CD4-positive, alpha-beta T cell (primary cell): Measurements from ENCODE around the gene GPC5. TPM values are rescaled to one million over a fixed set of nuclear protein-coding genes. Genes with fewer than 3 reads are reported as not detected.

Experiments
- ATAC-seq: fragments of 200-7000 bp; cut with Tn5 transposase; one replicate; pipeline ENCODE4 v1.10.0; 2022; ENCODE audit warnings: mild to moderate bottlenecking; ENCODE audit not compliant: poor library complexity
- CTCF ChIA-PET: fragments of 350-600 bp; sonication (Branson Sonifier 250); formaldehyde crosslinking; loops from one replicate; lab custom pipeline; 2021; ENCODE audit warnings: antibody characterized with exemption, inconsistent platforms; lab: Charles Lee
- POLR2A ChIA-PET: fragments of 350-600 bp; sonication (Branson Sonifier 250); formaldehyde crosslinking; loops from one replicate; lab custom pipeline; 2021; ENCODE audit warnings: antibody characterized with exemption, inconsistent platforms; lab: Charles Lee
- DNase-seq, 14 experiments: peaks; one replicate each; pipeline ENCODE4 v3.0.0-alpha.2; 2013 to 2020; ENCODE audit warnings: mixed read lengths in 2 of 14
- H3K27ac ChIP-seq, 2 donors: one replicate each; pipeline versions ENCODE4 v1.5.1 to v1.7.0; 2013; ENCODE audit warnings: low read length in 2 of 2, low read depth in 1 of 2, mild to moderate bottlenecking in 1 of 2
- H3K27me3 ChIP-seq, 2 experiments: 1 replicate in 1 of 2; 2 replicates in 1 of 2; pipeline versions ENCODE4 v1.6.1 to v1.7.0; 2013; ENCODE audit warnings: low read length in 2 of 2, control low read depth in 1 of 2, mild to moderate bottlenecking in 1 of 2, moderate library complexity in 1 of 2; ENCODE audit not compliant: insufficient read depth in 2 of 2, control insufficient read depth in 1 of 2
- H3K36me3 ChIP-seq: one replicate; pipeline ENCODE4 v1.6.1; 2013; ENCODE audit warnings: low read length, control low read depth; ENCODE audit not compliant: insufficient read depth
- H3K4me1 ChIP-seq: one replicate; pipeline ENCODE4 v1.6.1; 2013; ENCODE audit warnings: low read length, control low read depth; ENCODE audit not compliant: insufficient read depth
- H3K4me3 ChIP-seq: one replicate; pipeline ENCODE4 v1.5.1; 2013; ENCODE audit warnings: mild to moderate bottlenecking, low read length, moderate library complexity
- H3K9me3 ChIP-seq, 2 experiments: 1 replicate in 1 of 2; 2 replicates in 1 of 2; pipeline versions ENCODE4 v1.6.1 to v1.7.0; 2013; ENCODE audit warnings: low read length in 2 of 2, mild to moderate bottlenecking in 2 of 2, control low read depth in 1 of 2, moderate library complexity in 1 of 2; ENCODE audit not compliant: control insufficient read depth in 1 of 2, insufficient read depth in 1 of 2
- H3K27ac Mint-ChIP-seq: one replicate; pipeline ENCODE4 v1.8.0; 2020; ENCODE audit warnings: mixed read lengths
- H3K27me3 Mint-ChIP-seq: one replicate; pipeline ENCODE4 v1.8.0; 2021; ENCODE audit warnings: mixed read lengths
- H3K36me3 Mint-ChIP-seq: one replicate; pipeline ENCODE4 v1.8.0; 2021; ENCODE audit warnings: low read depth, mixed read lengths
- H3K4me1 Mint-ChIP-seq: one replicate; pipeline ENCODE4 v1.8.0; 2021; ENCODE audit warnings: low read depth, mixed read lengths
- H3K4me3 Mint-ChIP-seq: one replicate; pipeline ENCODE4 v1.8.0; 2020; ENCODE audit warnings: mild to moderate bottlenecking, mixed read lengths
- H3K9me3 Mint-ChIP-seq: one replicate; pipeline ENCODE4 v1.8.0; 2020; ENCODE audit warnings: mixed read lengths
- intact Hi-C, 2 experiments: fragments of 100-400 bp; cut with DNase I in 1 of 2; cut with micrococcal nuclease in 1 of 2; formaldehyde crosslinking; loops; one replicate each; pipeline versions ENCODE4 v1.15.1 to v1.9.0; 2023 to 2025; cut with DNase I, micrococcal nuclease
- total RNA-seq, 174 experiments: library from RNA in 2 of 174; stranded (reverse) in 2 of 174; gene quantifications; one replicate each; pipeline ENCODE4 v1.2.3 and lab custom pipeline; 2021 to 2026
- TF ChIP-seq, protein P1 (sequence below): fragments of 200-600 bp; IDR thresholded peaks from one replicate; pipeline ENCODE4 v1.8.0; 2022; ENCODE audit warnings: antibody characterized with exemption, mild to moderate bottlenecking

GPC5 gene
- total RNA-seq, 2 experiments from 2014 or later: not detected

DNA sequence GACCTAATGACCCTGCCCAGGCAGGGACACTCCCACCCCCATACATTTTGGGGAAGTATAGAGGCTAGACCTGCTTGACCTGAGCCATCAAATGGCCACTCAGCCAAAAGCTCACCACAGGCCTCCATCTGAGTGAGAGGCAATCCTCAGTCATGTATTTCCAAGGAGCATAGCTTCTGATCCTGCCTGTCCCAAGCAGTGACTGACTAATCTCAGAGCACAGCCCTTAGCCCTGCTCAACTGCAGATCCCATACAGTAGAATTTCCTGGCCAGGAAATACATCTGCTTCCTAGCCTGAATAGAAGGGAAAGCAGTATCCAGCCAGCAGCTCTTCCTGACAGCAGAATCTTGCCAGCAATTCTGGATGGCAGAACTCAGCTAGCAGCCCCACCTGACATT is 947.6 kb downstream of the GPC5 start:
- no peaks in the 10 kb centered on the region for H3K4me1 Mint-ChIP-seq
- DNase-seq: no peak
- POLR2A ChIA-PET: no interaction called here
- H3K27me3 Mint-ChIP-seq: no peaks in the 10 kb centered on the region
- Histone ChIP-seq H3K4me1 (no peaks in the 10 kb centered on the region), H3K36me3 (no peaks in the 10 kb centered on the region), H3K27me3 (no peaks in the 10 kb centered on the region), H3K27ac (no peak overlapping the region), H3K9me3 (no peaks in the 10 kb centered on the region), H3K4me3 (no peak overlapping the region)
- H3K36me3 Mint-ChIP-seq: no peaks in the 10 kb centered on the region
- CTCF ChIA-PET: no interaction called here
- H3K9me3 Mint-ChIP-seq: peaks cover 10% of the 10 kb centered on the region
- no peak overlapping the region for H3K27ac Mint-ChIP-seq
- no peak overlapping the region for H3K4me3 Mint-ChIP-seq
- ATAC-seq: no peak
- TF ChIP-seq, protein P1, sequence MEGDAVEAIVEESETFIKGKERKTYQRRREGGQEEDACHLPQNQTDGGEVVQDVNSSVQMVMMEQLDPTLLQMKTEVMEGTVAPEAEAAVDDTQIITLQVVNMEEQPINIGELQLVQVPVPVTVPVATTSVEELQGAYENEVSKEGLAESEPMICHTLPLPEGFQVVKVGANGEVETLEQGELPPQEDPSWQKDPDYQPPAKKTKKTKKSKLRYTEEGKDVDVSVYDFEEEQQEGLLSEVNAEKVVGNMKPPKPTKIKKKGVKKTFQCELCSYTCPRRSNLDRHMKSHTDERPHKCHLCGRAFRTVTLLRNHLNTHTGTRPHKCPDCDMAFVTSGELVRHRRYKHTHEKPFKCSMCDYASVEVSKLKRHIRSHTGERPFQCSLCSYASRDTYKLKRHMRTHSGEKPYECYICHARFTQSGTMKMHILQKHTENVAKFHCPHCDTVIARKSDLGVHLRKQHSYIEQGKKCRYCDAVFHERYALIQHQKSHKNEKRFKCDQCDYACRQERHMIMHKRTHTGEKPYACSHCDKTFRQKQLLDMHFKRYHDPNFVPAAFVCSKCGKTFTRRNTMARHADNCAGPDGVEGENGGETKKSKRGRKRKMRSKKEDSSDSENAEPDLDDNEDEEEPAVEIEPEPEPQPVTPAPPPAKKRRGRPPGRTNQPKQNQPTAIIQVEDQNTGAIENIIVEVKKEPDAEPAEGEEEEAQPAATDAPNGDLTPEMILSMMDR: no peak
- intact Hi-C loops: no loop called here

DNA sequence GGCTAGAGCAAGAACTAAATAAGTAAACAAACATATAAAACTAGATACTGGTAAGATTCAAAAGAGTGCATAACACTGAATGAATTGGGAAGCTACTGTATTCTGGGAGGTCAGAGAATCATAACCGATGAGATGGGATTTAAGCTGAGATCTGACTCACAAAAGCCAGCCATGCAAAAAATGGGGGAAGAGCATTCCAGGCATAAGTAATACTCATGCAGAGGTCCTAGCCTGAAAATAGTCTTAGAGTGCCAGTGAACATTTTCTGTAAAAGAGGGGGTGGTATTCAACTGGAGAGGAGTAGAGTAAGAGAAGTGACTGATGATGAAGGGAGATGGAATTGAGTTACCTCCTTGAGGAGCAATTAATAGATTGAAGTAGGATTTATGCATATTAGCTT is 956.2 kb downstream of the GPC5 start:
- Mint-ChIP-seq H3K4me3 (no peak overlapping the region), H3K27ac (no peak overlapping the region), H3K4me1 (no peaks in the 10 kb centered on the region), H3K27me3 (no peaks in the 10 kb centered on the region), H3K9me3 (peaks cover 13% of the 10 kb centered on the region), H3K36me3 (no peaks in the 10 kb centered on the region)
- no peaks in the 10 kb centered on the region for H3K27me3 ChIP-seq
- H3K4me3 ChIP-seq: no peak overlapping the region
- no peaks in the 10 kb centered on the region for H3K4me1 ChIP-seq
- CTCF ChIA-PET: no interaction called here
- no peak overlapping the region for H3K27ac ChIP-seq
- POLR2A ChIA-PET: no interaction called here
- ATAC-seq (no peak), DNase-seq (no peak)
- H3K9me3 ChIP-seq: peaks cover 0 to 6% of the 10 kb centered on the region in 2 experiments
- intact Hi-C loops: loop anchor here in 1 of 2 experiments (1.0 kb wide), 1 partner anchor 13 kb away; no protein-coding TSS in a partner anchor
- no peaks in the 10 kb centered on the region for H3K36me3 ChIP-seq
- TF ChIP-seq, protein P1: no peak

DNA sequence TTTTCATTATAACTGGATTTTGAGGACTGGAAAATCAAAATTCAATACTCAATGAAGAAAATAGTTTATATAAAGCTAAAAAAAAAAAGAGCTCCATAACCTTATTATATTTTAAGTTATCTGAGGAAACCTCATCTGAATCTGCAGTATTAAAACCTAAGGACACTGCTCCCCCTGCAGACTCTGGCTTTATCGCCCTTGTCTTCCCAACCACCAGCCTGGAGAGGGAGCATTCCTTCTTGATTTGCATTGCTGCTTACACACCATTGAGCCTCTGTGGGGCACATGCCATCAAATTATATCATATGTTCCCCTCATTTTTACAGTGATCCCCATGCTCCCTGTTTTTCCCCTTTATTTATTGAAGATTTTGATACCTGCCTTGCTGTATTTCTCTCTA is 956.8 kb downstream of the GPC5 start:
- Histone ChIP-seq H3K36me3 (no peaks in the 10 kb centered on the region), H3K4me1 (no peaks in the 10 kb centered on the region), H3K27ac (no peak overlapping the region), H3K9me3 (peaks cover 0 to 6% of the 10 kb centered on the region in 2 experiments), H3K27me3 (no peaks in the 10 kb centered on the region), H3K4me3 (no peak overlapping the region)
- DNase-seq (no peak), ATAC-seq (no peak)
- no peaks in the 10 kb centered on the region for H3K27me3 Mint-ChIP-seq
- no peaks in the 10 kb centered on the region for H3K4me1 Mint-ChIP-seq
- TF ChIP-seq, protein P1: no peak
- CTCF ChIA-PET: no interaction called here
- H3K4me3 Mint-ChIP-seq: no peak overlapping the region
- intact Hi-C loops: no loop called here
- POLR2A ChIA-PET: no interaction called here
- no peaks in the 10 kb centered on the region for H3K36me3 Mint-ChIP-seq
- H3K27ac Mint-ChIP-seq: no peak overlapping the region
- peaks cover 11% of the 10 kb centered on the region for H3K9me3 Mint-ChIP-seq
